Kidney tubule cell (primary cell): ENCODE measurements around the gene NRXN3.

Experiments used
- DNase-seq: peaks from one replicate; pipeline ENCODE4 v3.0.0-alpha.2; 2018; ENCODE audit warnings: low spot score

Gene NRXN3

DNA sequence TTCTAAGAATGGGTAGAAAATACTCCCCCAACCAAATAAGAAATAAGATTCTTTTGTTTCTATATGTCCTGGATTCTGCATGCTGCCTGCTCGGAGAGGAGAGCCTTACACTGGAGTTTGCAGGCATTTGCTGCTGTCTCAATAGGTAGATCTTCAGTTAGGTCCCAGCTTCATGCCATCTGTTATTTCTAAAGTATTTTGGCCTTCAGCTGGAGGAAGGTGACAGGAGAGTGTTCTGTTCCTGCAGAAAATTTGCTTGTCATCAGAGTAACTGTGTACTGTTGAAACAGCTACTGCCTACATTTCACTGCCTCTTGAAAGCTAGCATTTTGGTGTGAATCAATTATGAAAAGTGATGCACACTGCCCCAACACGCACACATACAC is 966.9 kb downstream of the NRXN3 start:
- DNase-seq, result no peak

DNA sequence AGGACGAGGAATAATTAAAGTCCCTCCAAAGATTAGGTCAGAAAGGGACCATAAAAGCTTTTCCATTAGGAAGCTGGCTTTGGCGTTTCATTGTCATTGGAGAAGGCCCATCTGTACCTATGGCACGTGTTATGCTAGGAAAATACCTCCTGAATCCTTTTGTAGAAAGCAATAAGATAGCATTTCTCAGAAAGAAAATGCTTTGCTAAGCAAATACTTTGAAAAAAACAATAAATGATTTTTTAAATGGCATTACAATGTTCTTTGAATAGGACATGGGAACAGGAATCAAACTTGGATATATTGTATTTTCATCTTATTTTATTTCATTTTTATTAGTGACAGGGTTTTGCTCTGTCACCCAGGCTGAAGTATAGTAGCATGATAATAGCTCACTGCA is 967.7 kb downstream of the NRXN3 start:
- no peak for DNase-seq

DNA sequence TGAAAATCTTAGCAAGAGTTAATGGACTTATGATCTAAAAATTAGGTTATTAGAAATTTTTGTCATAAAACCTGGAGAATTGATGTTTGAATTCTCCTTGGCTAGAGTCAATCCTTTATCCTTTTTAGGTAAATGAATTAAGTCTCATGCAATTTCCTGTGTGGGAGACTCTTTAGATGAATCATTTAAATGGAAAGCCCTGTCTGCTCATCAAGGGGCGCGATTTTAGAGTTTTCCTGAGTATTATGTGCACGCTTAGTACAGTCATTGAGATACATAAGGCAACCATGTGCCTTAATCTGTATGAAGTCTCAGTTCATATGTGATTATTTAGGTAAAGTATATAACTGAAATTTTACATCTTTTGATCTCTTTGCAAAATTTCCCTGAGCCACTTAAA is 974.7 kb downstream of the NRXN3 start:
- DNase-seq, result no peak

DNA sequence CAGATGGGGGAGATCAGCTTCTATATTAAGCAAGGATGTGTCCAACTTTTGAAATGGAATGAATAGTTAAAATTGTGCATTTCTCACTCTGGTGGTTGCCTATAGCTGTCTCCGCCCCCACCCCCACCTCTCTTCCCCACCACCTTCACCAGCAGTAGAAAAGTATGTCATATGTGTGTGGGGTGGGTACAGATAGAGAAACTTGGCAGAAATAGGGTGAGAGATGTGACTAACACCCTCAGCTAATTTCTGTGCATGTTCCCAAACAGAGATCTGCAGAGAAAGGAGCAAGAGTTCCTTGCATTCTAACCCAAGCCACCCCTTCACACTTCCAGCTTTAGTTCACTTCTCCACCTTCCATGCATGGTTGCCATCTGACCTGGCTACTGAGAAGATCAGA is 980.1 kb downstream of the NRXN3 start:
- DNase-seq, result no peak

DNA sequence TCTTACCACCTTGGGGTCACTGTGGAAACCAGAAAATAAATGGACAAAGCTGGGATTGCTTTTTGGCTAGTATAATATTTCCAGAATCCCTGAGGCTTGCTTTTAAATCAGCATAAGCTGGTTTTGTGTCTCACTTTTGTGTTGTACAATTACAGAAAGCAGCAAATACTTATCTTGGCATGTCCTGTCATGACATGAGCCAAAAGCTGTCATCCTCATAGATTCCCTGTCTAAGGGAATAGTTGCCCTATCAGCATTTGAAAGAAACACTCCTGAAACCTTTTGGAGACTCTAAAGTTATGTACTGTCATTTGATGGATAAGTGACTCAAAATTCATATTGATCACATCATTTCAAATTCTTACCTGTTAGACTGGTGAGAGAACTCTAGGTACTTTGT is 987.2 kb downstream of the NRXN3 start:
- no peak for DNase-seq

DNA sequence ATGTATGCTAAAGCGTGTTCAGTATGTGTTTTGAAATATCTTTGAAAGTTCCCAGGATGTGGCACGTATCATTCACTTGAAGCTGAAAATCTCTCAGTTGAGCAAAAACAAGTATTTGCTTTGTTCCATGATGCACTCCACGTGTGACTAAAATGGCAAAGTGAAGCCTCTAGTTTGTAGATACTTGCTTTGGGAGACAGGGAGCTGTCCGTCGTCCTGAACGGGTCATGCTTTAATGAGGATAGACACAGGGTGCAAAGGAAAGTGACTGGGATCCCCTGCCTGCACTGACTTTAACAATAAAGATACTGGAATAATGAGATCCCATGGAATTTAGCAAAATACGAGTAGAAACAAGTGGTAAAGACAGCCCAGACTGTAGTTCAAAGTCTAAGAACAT is 991.4 kb downstream of the NRXN3 start:
- DNase-seq, result peak; percentile 16

DNA sequence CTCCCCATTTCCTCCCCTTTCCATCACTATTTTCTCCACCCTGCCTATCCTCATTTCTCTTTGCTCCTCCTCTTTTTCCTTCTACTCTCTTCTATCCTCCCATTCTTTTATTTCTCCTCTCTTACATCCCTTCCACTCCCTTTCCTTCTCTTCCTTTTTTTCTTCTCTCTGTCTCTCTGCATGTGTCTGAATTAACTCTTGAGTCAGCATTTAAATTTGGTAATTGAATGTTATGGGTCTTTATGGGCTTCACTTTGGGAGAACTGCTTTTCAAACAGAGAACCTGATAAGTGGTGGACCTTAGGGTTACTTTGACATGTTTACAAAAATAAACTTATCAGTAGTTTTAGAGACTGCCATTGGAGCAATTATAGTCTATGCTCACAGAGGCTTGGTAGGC is 992.7 kb downstream of the NRXN3 start:
- no peak for DNase-seq

DNA sequence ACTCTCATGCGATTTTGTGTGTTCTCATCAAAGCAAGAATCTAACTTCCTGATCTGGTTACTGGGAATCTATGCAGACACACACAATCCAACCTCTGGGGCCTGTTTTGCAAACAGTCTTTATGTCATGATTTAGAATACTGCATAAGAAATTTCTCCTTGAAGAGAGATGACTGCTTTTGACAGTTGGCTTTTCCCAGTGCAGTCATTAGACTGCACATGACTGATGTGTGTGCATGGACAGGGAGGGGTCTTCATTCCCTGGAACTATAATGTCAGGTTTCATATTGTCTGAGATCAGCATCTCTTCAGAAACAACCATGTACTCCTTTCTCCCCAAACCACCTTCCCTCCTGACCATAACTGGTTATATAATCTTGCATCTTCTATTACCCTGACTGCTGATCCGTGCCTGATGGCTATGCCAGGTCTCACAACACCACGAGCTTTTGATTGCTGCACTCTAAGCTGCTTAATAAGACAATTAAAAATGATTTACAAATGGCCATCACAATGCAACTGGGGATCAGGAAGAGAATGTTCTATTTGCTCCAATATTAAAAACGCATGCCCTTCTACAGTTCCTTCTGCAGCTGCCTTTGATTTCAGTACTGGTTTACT is 995.4 kb downstream of the NRXN3 start:
- no peak for DNase-seq

DNA sequence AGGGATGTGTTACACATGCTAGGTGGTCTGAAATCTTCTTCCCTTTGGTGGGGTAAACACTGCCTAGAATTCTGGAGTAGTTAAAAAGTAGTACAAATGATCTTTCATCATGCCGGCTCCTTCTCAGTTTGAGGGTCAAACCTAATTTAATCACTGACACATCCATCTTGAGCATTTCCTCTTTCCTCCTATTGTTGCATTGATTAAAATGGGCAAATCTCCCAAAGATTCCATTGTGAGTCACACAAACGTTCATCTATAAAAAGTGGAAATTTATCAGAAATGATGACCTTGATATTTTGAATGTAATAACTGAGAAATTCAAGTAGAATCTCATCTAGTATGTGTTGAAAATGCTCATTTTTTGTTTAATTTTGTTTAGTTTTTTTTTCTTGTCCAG is 996.0 kb downstream of the NRXN3 start:
- no peak for DNase-seq

DNA sequence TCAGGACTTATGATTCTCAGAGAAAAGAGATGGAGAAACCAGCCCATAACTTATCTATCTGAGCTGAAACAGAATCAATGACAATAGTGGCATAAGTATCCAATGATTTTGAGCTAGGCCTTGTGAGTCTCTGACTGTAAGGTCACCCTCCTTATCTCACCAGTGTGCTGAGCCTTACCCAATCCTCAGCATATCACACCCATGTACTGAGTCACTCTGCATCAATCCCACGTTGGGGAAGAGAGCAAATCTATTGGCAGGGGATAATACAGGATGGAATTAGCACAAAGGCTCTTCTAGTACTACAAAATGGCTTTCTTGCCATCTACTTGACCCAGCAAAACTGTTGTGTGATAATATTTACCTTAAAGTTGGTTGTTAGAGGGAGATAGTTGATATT is 997.8 kb downstream of the NRXN3 start:
- no peak for DNase-seq

DNA sequence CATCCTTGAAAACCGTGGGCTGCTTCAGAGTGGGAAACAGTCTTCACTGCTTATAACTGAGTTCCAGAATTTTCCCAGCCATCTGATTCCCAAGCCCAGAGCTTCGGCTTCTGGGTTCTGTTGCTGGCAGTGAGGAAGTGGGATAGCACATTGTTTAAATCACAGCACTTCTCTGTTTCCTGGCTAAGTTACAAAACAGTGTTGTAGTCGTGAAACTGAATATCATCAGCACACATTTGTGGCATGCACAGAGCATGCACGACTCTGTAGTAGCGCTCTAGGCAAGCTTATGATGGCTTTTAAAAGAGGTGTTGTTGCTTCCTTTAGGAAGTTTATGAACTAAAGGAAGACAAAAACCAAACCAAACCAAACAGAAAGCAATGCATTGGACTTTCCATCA is 1005.5 kb downstream of the NRXN3 start:
- no peak for DNase-seq

DNA sequence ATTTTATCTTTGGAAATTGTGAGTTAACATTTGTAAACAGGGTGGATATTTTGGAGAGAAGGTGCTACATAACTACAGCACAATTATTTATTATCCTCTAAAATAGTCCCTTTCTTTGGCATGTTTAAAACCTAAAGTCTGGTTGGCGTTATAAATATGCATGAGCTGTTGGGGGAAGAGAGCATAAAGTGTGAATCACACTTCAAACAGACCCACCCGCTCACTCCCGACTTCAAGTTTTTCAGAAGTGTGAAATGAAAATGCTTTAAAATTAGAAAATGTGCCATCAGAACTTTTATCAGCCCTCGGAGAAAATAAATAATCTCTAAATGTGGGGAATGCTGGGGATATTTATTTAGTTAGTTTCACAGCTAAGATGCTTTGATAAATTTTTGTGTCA is 1006.9 kb downstream of the NRXN3 start:
- DNase-seq, result no peak

DNA sequence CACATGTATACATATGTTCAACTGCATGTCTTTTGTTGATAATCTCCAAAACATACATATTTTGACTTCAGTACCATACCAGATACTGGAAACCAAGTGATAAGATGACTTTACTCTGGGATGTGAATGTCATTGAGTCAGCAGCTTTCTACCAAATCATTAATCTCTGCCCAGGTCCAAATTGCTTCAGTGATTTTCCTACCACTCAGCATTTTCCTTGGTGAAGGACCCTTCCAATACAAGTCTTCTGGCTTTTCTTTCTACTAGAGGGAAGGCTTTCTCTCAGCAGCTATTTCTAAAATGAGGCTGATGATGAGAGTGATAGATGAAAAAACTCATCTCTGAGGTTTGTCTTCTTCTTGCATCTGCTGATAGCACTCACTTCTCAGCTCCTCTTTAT is 1008.5 kb downstream of the NRXN3 start:
- DNase-seq, result no peak

DNA sequence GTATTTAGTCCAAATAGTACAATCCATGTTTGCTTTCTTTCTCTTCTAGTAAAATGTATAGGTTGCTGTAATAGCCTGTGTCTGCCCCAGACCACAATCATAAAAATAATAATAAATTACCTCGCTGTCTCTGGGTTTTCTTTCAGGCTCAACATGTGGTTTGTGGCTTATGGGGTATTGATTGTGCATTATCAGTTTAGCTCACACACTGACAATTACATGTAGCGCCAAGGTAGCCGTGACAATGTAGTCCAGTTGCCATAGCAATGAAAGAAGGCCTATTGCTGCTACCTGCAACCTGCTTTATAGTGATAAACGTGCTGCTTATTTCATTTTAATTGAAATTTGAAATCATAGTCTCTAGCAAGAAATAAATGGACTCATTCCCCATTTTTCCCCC is 1009.8 kb downstream of the NRXN3 start:
- no peak for DNase-seq

DNA sequence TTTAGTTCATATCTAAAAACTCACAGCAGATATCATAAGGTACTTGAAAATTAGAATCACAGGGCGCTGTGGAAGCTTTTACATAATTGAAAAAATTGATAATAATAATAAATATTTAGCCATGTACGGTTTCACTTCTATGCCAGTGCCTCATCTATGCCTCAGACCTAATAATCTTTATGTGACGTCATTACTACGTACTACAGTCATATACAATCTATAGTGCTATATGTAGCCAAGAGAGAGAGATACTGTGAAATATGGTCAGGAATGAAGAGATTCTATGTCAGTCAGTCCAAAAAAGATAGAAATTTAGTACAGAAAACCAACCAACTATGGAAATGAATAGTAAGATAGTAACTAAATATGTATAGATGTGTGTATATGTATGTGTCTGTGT is 1010.5 kb downstream of the NRXN3 start:
- no peak for DNase-seq

DNA sequence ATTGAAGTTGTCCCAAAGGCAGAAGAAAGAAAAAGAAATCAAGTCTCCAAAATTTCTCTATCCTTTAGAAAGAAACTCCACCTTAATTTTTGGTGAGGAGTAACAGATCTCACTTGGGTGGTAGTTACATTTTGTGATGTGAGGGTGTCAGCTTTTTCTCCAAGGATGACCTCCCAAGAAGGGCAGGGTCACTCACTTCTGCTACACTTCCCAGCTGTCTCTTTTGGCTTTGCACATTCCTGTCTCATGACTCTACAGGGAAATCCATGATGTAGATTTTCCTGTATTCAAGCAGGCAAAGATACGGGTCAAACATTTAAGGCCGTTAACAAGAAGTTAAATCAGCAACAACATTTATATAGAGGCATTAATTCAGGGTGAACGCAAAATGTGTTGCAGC is 1016.4 kb downstream of the NRXN3 start:
- DNase-seq, result peak; percentile 10

DNA sequence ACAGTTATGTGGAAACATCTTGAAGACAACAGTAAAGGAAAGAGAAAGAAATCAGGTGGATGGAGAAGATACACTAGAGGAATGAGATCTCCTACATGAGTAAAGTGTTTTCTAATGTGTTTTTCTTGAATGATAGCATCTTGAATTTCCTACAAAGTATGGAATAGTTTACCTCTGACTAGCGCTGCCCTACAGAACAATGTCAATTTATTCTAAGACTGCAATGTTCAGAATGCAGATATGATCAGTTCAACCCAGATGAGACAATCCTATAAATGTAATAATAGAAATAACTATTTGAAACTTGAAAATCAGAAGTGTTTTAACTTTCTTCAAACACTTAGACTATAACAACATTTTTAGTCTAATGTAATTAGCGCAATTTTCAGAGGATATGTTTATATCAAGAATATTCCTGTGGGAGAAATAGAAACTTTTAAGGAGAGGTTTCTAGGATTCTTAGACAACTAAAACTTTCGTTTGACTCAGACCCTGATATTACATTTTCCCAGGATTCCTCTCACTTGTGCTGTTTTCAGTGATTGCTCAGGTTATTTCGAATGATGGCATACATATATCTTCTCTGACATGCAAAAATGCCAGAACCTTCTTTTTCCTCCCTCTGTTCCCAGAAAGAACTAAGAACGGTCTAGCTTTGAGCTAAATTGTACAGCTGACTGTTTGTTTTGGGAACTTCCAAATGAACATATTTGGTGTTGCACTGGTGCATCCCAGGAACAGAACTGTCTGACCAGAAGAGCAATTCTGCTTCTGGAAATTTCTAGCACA is 1023.7 kb downstream of the NRXN3 start:
- no peak for DNase-seq

DNA sequence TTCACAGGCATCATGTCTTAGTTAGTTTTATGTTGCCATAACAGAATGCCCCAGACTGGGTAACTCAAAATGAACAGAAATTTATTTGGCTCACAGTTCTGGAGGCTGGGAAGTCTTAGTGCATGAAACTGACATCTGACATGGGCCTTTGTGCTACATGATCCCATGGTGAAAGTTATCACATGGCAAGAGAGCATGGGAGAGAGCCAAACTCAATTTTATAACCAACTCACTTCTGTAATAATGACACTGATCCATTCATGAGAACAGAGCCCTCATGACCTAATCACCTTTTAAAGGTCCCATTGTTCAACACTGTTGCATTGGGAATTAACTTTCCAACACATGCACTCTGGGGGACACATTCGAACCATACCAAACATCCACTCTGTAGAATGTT is 1026.0 kb downstream of the NRXN3 start:
- no peak for DNase-seq

DNA sequence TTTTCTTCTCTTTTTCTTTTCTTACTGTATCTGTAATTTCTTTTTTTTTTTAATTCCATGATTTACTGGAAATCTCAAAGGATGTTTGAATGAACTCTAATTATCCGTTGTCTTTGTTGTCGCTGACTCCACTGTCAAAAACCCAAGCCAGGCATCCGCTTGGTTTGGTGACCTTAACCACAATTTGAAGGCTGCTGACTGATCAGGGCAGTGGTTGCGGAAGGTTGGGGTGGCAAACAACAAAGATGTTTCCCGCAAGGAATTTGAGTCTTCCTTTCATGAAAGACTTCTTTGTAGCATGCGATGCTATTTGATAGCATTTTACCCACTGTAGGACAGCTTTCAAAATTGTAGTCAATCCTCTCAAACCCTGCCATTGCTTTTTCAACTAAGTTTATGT is 1027.3 kb downstream of the NRXN3 start:
- no peak for DNase-seq

DNA sequence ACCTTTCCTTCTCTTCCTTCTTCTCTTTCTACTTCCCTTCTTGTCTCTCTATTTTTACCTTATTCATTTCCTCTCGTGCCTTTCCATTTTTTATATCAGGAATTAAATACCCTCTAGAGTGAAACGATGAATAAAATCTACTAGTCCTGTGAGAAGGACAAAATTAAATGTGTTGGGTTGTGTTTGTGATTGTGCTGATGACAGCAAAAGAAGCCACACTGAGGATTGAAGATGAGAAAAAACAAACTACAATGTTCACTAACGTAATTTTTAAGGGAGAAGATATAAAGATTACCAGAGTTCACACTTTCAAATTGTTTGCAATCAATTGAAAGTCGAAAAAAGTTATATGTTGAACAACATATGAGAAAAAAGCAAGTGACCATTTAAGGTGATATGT is 1029.0 kb downstream of the NRXN3 start:
- DNase-seq, result no peak

DNA sequence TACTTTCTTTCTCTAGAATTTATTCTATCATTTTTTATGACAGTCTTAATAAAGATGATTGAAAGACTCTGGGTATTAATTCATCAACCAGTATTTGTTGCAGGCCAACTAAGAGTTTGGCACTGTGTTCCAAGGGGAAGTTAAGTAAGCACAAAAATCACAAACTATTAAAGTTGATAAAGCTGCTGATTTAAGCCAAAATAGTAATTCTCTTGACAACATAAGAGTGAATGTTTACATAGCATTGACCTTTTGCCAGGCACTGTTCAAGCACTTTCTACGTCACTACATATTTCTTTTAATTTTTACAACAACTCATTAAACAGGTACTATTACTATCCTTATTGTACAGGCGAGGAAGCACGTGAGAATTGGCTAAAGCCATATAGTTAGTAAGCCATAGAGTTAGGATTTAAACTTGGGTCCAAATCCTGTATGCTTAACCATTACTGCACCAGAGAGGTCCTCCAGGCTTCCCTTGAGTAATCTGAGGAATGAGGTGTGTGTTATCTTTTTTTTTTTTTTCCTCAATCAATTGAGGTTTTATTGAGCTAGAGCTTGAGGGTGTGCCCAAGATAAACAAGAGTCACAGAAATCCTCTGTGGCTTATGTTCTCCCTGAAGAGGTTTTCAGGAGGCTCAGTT is 1031.5 kb downstream of the NRXN3 start:
- DNase-seq, result no peak

DNA sequence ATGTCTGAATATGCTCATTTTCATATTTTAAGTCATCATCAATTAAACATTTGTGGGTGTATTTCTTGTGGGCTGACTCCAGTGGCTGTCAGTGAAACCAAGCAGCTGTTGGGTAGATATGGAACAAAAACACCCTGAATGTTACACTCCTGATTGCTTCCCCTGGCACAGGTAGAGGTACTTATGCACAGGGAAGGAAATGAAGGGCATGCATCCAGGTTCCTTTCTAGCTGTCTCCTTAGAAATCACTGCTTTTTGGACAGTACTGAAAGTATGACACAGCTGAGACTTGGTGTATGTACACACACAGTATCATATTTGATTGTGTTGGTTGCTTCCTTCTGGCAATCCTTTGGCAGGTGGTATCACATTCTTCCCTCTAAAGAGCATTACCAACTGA is 1034.4 kb downstream of the NRXN3 start:
- DNase-seq, result no peak

DNA sequence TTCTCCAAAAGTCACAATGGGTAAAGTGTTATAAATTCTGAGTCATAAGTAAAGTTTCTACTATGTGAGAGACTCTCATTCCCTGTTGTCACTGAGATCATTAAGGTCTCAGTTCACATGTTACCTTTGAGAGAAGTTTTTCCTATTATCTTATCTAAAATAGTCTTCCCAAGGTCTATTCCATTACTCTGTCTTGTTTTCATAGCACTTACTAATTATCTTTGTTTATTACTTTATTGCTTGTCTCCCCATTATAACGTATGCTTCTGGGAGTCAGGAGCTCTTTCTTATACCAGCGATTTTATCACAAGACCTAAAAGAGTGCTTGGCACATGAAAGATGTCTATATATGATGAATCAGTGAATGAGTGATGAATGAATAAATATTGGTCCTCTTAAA is 1039.2 kb downstream of the NRXN3 start:
- DNase-seq, result no peak

DNA sequence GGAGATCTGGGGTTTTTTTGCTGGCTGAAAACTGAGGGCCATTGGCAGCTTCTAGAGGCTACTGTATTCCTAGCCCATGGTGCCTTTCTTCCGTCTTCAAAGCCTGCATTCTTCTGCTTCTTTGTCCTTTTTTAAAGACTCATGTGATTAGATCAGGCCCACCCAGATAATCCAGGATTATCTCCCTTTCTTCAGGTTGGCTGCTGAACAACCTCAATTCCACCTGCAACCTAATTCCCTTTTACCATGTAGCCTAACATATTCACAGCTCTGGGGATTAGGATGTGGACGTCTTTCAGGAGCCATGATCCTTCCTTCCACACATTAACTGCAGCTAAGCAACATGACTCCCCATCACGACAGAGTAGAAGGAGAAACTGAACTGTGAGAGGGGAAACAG is 1055.6 kb downstream of the NRXN3 start:
- DNase-seq, result no peak
